Loucy (cell line): ENCODE measurements around the gene CDV3.

ENCODE experiments used
- CTCF ChIP-seq: fragments of 200-600 bp; sonication (generic); conservative IDR thresholded peaks from 2 replicates; pipeline ENCODE4 v1.5.1; 2014; ENCODE audit warnings: mild to moderate bottlenecking, antibody characterized with exemption, low read length
- EZH2phosphoT487 ChIP-seq: fragments of 200-600 bp; IDR thresholded peaks from 2 replicates; pipeline ENCODE4 v1.6.1; 2018; ENCODE audit warnings: antibody characterized with exemption, mild to moderate bottlenecking, moderate library complexity, borderline replicate concordance

GRCh38 chr3:133600572-133601081 lies 27.1 kb downstream of the CDV3 start:
- TF ChIP-seq CTCF (no peak), EZH2phosphoT487 (no peak)
